ENCODE measurements around the gene MRPS21.

GRCh38 chr1:150259758-150260669, 33.6 kb upstream of the MRPS21 start:
- TF ChIP-seq CTCF (IDR thresholded peaks at IDR 0.05; ENCODE audit: insufficient read depth, low read length, poor library complexity, severe bottlenecking) (no peak), EZH2phosphoT487 (conservative IDR thresholded peaks at IDR 0.05; ENCODE audit: low read length) (no peak)

Data from SU-DHL-6 (cell line).